Stimulated activated naive CD8-positive, alpha-beta T cell treated with anti-CD3 and anti-CD28 coated beads, Interleukin-15, Interleukin-2, amounts not matched to agents 100 ng/mL and 50 ng/mL, for 24 hours (primary cell): Measurements from ENCODE around the gene EIPR1.
"Not testable (repeated sequence)": the region's sequence is repeated elsewhere in the genome, so short reads cannot be mapped to it uniquely, and the experiment has no call there.

Experiments used
- H3K27ac Mint-ChIP-seq: one replicate; pipeline ENCODE4 v1.8.0; 2021; ENCODE audit warnings: mild to moderate bottlenecking, mixed read lengths
- H3K27me3 Mint-ChIP-seq: one replicate; pipeline ENCODE4 v1.8.0; 2021; ENCODE audit warnings: mixed read lengths
- H3K36me3 Mint-ChIP-seq: one replicate; pipeline ENCODE4 v1.8.0; 2021; ENCODE audit warnings: low read depth, mixed read lengths
- H3K4me1 Mint-ChIP-seq: one replicate; pipeline ENCODE4 v1.8.0; 2021; ENCODE audit warnings: low read depth, mixed read lengths
- H3K4me3 Mint-ChIP-seq: one replicate; pipeline ENCODE4 v1.8.0; 2021; ENCODE audit warnings: mild to moderate bottlenecking, mixed read lengths
- H3K9me3 Mint-ChIP-seq: one replicate; pipeline ENCODE4 v1.8.0; 2021; ENCODE audit warnings: mixed read lengths

EIPR1 gene

DNA sequence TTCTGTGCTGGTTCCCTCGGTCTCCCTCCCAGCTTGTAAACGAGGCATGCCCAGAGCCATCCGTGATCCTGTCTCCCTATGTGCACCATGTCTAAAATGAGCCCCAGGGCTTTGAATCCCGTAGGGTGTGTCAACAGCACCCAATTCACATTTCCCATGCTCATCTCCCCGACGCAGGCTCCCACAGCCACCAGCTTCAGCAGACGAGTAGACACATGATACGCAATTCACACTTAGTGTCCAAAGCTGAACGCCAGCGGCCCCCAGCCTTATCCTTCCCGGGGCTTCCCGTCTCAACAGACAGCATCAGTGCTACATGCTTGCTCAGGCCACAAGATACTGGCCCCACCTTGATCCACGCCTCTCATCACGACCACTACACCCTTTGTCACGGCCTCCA, 88.1 kb downstream of the EIPR1 start:
- Mint-ChIP-seq H3K27ac (no peak overlapping the region), H3K4me1 (peaks cover 6% of the 10 kb centered on the region)

DNA sequence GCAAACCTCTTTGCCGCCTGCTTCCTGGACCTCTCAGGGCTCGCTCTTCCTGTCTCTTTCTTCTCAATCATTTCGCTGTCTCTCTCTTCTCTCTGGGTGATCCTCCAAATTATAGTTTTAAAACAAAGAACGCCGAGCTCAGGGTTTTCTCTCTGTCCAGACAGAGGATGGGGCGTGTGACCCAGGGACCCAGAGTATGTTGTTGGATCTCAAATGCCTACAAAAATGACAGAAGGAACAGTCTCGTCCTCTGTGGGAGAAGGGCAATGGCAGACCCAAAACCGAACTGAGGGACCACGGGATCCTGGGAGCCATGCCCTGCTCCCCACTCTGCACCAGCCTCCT, 88.5 kb downstream of the EIPR1 start:
- Mint-ChIP-seq H3K27ac (no peak overlapping the region), H3K9me3 (peaks cover 14% of the 10 kb centered on the region), H3K4me3 (no peak overlapping the region), H3K4me1 (peaks cover 6% of the 10 kb centered on the region), H3K27me3 (no peaks in the 10 kb centered on the region), H3K36me3 (peaks cover 15% of the 10 kb centered on the region)

More for the DNA sequence above, 88.1 kb downstream of the EIPR1 start:
- Mint-ChIP-seq H3K36me3 (peaks cover 15% of the 10 kb centered on the region), H3K27me3 (no peaks in the 10 kb centered on the region), H3K4me3 (no peak overlapping the region), H3K9me3 (peaks cover 14% of the 10 kb centered on the region)

DNA sequence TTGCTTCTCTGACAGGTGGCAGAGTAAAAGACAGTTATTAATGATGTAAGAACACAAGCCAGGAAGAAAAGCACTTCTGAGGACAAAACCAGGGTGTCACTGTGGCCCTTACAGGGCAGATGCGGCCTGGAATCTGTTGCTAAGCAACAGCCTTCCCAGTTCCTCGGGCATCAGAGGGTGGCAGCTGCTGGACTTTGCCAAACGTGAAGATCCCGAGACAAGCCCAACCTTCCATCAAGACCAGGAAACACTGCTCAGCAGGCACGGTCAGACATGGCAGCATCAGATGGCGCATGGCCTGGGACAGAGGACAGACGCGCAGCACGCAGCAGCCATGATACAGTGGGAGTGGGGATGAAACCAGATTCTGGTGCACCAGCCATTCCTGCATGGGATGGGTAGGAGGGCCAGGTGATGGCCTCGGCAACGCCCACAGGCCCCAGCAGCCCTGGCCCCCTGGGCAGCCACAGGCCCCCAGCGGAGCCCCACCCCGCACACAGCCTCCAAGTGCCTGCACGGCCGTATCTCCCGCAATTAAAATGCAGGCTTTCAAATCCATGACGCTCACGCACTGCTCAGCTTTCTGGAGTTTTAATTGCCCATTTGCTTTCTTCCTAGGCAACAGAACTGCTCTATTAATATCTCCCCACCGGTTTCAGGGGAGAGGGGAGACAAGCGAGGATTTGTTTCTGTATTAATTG, 89.0 kb downstream of the EIPR1 start:
- no peak overlapping the region for H3K4me3 Mint-ChIP-seq
- no peaks in the 10 kb centered on the region for H3K27me3 Mint-ChIP-seq
- H3K9me3 Mint-ChIP-seq, result peaks cover 14% of the 10 kb centered on the region
- peaks cover 6% of the 10 kb centered on the region for H3K4me1 Mint-ChIP-seq
- H3K36me3 Mint-ChIP-seq, result peaks cover 15% of the 10 kb centered on the region
- no peak overlapping the region for H3K27ac Mint-ChIP-seq

DNA sequence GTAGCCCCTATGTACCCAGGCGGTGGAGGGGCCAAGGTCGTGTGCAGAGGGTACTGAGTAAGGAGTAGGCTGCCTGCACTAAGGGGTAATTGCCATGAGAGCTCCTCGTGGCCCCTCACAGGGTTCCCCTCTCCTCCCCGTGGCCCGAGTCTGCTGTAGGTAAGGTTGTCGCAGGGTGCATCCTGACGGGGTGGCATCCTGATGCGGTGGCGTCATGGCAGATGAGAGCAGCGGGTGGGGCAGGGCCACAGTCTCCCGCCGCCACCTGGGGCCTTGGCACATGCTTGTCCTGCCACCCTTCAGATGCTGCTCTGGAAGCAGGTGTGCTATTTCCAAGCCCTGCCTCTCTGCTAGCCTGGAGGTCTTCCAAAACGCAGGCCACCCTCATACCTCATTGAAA, 89.7 kb downstream of the EIPR1 start:
- peaks cover 14% of the 10 kb centered on the region for H3K9me3 Mint-ChIP-seq
- H3K27me3 Mint-ChIP-seq, result no peaks in the 10 kb centered on the region
- no peak overlapping the region for H3K27ac Mint-ChIP-seq
- H3K36me3 Mint-ChIP-seq, result peaks cover 15% of the 10 kb centered on the region
- H3K4me1 Mint-ChIP-seq, result peaks cover 6% of the 10 kb centered on the region
- H3K4me3 Mint-ChIP-seq, result no peak overlapping the region

DNA sequence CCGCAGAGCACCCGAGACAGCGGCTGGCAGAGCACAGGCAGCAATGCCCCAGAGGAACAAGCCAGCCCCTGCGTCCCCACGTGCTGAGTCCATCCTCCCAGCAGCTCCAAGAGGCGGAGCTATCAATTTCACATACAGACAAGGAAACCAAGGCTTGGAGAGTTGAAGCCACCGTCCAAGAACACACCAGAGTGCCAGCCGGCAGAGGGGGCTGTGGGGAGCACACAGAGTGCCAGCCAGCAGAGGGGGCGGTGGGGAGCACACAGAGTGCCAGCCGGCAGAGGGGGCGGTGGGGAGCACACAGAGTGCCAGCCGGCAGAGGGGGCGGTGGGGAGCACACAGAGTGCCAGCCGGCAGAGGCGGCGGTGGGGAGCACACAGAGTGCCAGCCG, 91.0 kb downstream of the EIPR1 start:
- not testable (repeated sequence) for H3K27ac Mint-ChIP-seq, H3K4me3 Mint-ChIP-seq, H3K4me1 Mint-ChIP-seq, H3K27me3 Mint-ChIP-seq
- Mint-ChIP-seq H3K9me3 (peaks cover 14% of the 10 kb centered on the region), H3K36me3 (peaks cover 18% of the 10 kb centered on the region)

DNA sequence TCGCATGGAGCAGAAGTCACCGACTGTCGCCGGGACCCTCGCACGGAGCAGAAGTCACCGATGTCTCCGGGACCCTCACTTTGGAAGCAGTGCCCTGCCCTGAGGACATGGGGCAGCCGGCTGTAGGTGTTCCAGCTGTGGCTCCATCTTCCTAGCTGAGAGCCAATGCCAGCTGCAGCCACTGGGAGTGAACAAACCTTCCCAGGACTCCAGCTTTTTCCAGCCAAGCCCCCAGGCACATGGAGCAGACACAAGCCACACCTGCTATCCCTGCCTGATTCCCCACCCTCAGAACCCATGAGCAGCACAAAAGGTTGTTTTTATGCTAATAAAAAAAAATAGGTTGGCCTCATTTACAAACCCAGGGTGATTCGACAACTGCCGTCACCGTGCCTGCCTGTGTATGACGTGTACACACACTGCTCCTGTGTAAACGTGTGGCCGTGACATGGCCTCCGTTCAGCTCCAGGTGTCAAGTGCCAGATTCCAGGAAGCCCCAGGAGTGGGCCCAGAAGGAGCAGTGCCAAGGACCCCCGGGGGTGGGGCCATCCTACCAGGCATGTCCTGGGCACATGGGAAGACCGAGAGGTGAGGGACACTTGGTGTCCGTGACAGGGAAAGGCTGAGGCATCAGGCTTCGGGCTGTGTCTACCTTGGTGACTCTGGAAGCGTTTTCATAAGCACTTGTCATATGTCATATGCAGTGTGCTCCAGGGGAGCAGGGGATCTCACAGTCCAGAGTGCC, 91.5 kb downstream of the EIPR1 start:
- H3K9me3 Mint-ChIP-seq, result peaks cover 14% of the 10 kb centered on the region
- no peak overlapping the region for H3K27ac Mint-ChIP-seq
- H3K27me3 Mint-ChIP-seq, result no peaks in the 10 kb centered on the region
- H3K4me1 Mint-ChIP-seq, result peaks cover 6% of the 10 kb centered on the region
- H3K4me3 Mint-ChIP-seq, result no peak overlapping the region
- peaks cover 23% of the 10 kb centered on the region for H3K36me3 Mint-ChIP-seq

DNA sequence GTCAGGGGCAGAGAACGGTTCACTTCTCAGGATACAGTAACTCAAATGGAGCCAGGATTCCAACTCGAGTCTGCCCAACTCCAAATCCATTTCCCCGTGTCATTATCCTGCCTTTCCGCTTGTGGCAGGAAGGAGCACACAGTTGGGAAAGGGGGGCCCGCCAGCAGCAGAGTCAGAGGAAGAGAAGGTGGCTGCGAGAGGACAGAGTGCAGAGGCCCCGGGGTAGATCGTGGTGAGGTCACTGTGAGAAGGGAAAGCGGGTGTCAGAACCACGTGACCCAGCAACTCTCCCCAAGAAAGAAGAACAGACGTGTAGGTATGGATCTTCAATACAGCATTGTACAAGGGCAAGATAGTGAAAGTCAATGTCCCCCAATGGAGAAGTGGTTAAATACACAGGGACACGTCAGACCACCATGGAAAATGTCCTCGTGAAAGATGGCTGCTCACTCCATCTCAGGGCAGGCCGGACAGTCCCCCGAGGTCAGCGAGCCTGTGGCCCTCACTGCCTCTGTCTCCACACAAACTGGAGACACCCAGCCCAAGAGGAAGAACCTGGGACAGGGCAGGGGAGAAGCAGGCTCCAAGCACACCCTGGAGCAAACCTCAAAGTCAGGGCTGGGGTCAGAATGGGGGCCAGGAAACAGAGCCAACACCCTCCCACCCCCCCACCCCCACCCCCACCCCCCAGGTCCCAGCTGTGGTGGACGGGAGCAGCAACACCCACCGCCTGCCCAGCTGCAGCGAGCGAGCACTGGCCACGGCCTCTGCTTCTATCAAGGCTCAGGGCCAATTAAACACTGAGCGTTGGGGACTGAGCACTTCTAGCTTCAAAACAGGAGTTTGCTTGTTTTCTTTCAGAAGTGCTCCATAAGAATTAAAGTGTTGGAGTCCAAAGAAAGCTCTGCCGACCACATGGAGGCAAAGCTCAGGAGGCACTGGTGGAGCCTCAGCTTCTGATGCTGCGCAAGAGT, 92.7 kb downstream of the EIPR1 start:
- Mint-ChIP-seq H3K4me1 (peaks cover 6% of the 10 kb centered on the region), H3K9me3 (peaks cover 12% of the 10 kb centered on the region), H3K4me3 (no peak overlapping the region), H3K36me3 (peaks cover 23% of the 10 kb centered on the region), H3K27ac (peak overlapping the region; percentile 15), H3K27me3 (no peaks in the 10 kb centered on the region)

DNA sequence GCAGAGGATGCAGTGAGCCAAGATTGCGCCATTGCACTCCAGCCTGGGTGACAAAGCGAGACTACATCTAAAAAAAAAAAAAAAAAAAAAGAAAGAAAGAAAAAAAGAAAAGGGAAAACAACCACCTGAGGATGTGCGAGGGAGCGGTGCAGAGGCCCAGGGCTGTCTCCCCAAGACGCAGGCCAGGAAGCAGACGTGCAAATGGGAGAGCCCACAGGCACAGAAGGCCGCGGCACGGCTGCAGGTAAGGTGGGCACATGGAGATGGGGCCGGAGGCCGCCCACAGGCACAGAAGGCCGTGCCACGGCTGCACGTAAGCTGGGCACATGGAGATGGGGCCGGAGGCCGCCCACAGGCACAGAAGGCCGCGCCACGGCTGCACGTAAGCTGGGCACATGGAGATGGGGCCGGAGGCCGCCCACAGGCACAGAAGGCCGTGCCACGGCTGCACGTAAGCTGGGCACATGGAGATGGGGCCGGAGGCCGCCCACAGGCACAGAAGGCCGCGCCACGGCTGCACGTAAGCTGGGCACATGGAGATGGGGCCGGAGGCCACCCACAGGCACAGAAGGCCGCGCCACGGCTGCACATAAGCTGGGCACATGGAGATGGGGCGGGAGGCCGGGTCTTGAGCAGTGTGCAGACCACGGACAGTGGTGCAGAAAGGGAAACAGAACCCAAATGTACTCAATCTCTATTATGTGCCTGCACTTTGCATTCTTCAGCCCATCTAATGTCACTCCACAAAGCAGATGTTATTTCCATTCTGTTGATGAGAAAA, 93.6 kb downstream of the EIPR1 start:
- not testable (repeated sequence) for H3K4me3 Mint-ChIP-seq, H3K27ac Mint-ChIP-seq, H3K4me1 Mint-ChIP-seq, H3K9me3 Mint-ChIP-seq, H3K27me3 Mint-ChIP-seq
- peaks cover 15% of the 10 kb centered on the region for H3K36me3 Mint-ChIP-seq

DNA sequence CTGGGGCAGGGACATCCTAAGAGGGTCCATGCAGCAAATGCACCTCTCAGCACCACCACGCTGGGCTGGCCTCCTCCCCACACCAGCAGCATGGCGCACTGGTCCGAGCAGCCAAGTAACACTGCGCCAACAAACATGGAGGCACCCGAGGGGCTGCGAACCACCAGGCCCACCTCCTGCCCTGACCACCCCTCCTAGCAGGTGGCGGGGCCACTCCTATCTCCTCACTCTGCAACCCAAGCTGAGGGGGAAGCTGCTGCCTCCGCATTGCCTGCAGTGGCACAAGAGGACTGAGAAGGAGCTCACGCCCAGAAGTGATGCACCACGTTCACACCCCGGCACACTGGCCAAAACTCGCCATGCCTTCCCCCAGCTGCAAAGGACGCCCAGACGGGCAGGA, 94.4 kb downstream of the EIPR1 start:
- H3K27me3 Mint-ChIP-seq, result no peaks in the 10 kb centered on the region
- H3K4me3 Mint-ChIP-seq, result no peak overlapping the region
- peaks cover 12% of the 10 kb centered on the region for H3K36me3 Mint-ChIP-seq
- peak overlapping the region; percentile 52 for H3K27ac Mint-ChIP-seq
- peaks cover 7% of the 10 kb centered on the region for H3K9me3 Mint-ChIP-seq
- H3K4me1 Mint-ChIP-seq, result peaks cover 6% of the 10 kb centered on the region

DNA sequence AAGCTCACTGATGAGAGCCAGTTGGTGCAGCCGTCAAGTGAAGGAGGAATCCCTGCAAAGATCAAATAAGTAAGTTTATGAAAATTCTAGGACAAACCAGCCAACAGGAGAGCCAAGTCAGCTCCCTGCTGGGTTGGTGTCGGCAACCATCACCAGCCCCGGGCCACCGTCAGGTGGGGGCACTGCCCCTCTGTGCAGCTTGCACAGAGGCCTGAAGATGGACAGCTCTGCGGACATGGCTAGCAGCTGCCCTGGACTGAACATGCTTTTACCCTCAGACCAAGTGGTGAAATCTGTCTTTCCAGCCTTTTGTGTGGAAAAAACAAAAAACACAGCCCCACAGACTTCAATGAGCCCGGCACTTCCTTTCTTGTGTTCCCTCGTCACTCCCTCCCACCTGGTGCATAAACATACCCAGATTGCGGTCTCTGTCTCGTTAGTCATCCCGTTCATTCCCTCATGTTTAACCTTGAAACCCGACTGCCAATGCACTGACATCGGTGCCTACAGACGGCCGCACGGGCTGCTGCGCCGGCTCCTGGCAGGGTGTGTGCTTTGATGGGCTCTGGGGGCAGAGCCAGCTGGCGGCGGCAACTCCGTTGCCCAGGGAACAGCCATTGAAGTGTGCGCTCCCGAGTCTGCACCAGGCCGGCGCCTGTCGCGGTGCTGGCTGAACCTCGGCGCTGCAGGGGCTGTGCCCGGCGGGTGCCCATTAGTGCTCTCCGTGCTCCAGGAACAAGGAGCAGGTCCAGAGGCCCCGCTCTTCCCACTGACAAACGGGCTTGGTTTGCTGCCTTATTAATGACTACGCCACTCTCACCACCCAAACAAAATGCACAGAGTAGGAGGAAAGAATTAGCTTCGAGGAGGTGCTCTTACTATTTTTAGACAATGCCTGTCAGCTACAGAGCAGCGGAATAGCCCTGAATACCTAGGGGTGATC, 95.3 kb downstream of the EIPR1 start:
- Mint-ChIP-seq H3K27ac (peak overlapping the region; percentile 52), H3K4me3 (no peak overlapping the region), H3K9me3 (peaks cover 4% of the 10 kb centered on the region), H3K27me3 (no peaks in the 10 kb centered on the region), H3K4me1 (peaks cover 3% of the 10 kb centered on the region), H3K36me3 (peaks cover 18% of the 10 kb centered on the region)

DNA sequence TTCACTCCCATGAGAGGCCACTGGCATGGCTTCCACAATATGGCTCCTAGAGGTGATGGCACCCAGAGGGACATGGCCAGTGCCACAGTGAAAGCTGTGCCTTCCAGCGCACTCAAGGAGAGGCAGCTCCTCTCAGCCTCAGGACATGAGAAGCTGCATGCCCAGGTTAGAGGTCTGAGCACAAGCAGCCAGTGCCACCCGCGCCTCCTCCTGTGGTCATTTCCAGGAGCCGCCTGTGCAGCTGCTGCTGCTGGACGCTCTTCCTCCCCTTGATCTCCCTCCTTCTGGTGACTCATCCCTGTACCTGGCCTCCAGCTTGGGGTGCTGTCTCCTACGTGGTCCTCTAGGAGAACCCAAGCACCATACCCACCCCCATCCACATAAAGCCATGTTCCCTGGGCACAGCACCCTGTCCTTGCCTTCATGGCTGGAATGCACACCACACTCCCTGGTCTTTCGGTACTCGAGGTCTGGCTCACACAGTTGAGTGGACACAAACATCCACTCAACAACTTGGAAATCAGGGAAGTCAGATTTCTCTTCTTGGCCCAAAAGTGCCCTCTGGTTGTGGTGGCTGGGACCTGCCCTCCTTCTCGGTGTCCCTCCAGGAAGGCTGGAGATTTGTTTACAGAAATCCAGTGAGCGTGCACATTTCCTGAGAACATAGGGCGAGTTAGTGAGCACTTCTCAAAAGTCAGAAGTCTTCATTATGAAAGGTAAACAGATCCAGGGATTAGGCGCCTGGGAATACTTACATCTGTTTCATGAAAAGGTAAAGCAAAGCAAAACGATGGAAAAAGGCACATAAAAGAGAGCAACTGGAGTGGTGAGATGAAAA, 96.7 kb downstream of the EIPR1 start:
- no peak overlapping the region for H3K27ac Mint-ChIP-seq
- H3K36me3 Mint-ChIP-seq, result peaks cover 31% of the 10 kb centered on the region
- no peaks in the 10 kb centered on the region for H3K27me3 Mint-ChIP-seq

DNA sequence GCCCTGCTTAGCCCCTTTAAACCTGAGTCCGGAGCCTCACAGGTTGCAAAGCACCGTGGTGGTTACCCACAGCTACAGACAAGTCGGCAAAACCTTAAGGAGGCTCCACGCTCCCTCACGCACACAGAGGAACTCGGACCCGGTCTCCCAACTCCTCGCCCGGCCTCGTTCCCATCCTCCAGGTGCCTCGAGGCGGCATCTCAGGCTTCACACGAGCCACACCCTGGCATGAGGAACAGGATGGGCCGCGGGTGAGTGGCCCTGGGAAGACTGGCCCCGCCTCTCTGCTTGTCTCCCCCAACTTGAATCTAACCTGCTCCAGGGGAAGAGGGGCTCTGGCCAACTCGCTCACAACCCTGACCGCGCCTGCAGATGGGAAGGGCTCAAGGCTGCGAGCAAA, 97.4 kb downstream of the EIPR1 start:
- Mint-ChIP-seq H3K9me3 (peaks cover 14% of the 10 kb centered on the region), H3K36me3 (peaks cover 38% of the 10 kb centered on the region), H3K4me3 (no peak overlapping the region), H3K27me3 (no peaks in the 10 kb centered on the region), H3K27ac (no peak overlapping the region), H3K4me1 (no peaks in the 10 kb centered on the region)

More for the DNA sequence above, 96.7 kb downstream of the EIPR1 start:
- no peaks in the 10 kb centered on the region for H3K4me1 Mint-ChIP-seq
- peaks cover 9% of the 10 kb centered on the region for H3K9me3 Mint-ChIP-seq
- no peak overlapping the region for H3K4me3 Mint-ChIP-seq
